HepG2 (cell line): ENCODE data around the gene MTIF3. TPM values are rescaled to one million over a fixed set of nuclear protein-coding genes. Genes with fewer than 3 reads are reported as not detected.
A peak's percentile ranks its signal among the peaks of the same experiment; 100 is the strongest.

ENCODE experiments used
- CREBL2 ChIP-seq: sonication (generic); formaldehyde crosslinking; IDR thresholded peaks from 2 replicates; pipeline ENCODE4 v1.8.1; 2023; ENCODE audit warnings: missing genetic modification reagents, mild to moderate bottlenecking, borderline replicate concordance
- RORA ChIP-seq: sonication (generic); formaldehyde crosslinking; IDR thresholded peaks from 2 replicates; pipeline ENCODE4 v1.5.0; 2020; ENCODE audit warnings: mild to moderate bottlenecking, missing genetic modification reagents, moderate library complexity
- THYN1 ChIP-seq: sonication (generic); formaldehyde crosslinking; IDR thresholded peaks from 2 replicates; pipeline ENCODE4 v1.8.1; 2023; ENCODE audit warnings: low read depth, mild to moderate bottlenecking, moderate library complexity, missing genetic modification reagents, borderline replicate concordance
- polyA plus RNA-seq, 8 experiments: library from polyadenylated mRNA; depleted of rRNA in 3 of 8; stranded (reverse) in 7 of 8; unstranded in 1 of 8; fragments of >200 nt; fragmentation: Illumina TruSeq in 4 of 8; extraction: Trizol in 4 of 8; gene quantifications; 2 replicates each; pipeline versions ENCODE4 v1.2.1 to v1.2.3, GENCODE V29; 2011 to 2016; ENCODE audit warnings: low read depth in 4 of 8, missing spikeins in 1 of 8, mixed read lengths in 1 of 8; ENCODE audit not compliant: insufficient read depth in 1 of 8
- total RNA-seq, 5 experiments: library from RNA; depleted of rRNA; stranded (reverse); fragments of >200 nt; fragmentation: Illumina TruSeq; extraction: Trizol; gene quantifications; 2 replicates each; pipeline ENCODE4 v1.2.3, GENCODE V29; 2016; ENCODE audit warnings: low read depth in 1 of 5
- TF ChIP-seq, protein P1 (sequence below): sonication (generic); formaldehyde crosslinking; IDR thresholded peaks from 2 replicates; pipeline ENCODE4 v1.4.0; 2020; ENCODE audit warnings: mild to moderate bottlenecking, missing genetic modification reagents

Gene MTIF3
- total and polyA plus RNA-seq, 2 of the 13 experiments (the other 11 are each of a cell fraction or from before 2014, with no cell fraction given), result 33.7 to 40.6 TPM

DNA sequence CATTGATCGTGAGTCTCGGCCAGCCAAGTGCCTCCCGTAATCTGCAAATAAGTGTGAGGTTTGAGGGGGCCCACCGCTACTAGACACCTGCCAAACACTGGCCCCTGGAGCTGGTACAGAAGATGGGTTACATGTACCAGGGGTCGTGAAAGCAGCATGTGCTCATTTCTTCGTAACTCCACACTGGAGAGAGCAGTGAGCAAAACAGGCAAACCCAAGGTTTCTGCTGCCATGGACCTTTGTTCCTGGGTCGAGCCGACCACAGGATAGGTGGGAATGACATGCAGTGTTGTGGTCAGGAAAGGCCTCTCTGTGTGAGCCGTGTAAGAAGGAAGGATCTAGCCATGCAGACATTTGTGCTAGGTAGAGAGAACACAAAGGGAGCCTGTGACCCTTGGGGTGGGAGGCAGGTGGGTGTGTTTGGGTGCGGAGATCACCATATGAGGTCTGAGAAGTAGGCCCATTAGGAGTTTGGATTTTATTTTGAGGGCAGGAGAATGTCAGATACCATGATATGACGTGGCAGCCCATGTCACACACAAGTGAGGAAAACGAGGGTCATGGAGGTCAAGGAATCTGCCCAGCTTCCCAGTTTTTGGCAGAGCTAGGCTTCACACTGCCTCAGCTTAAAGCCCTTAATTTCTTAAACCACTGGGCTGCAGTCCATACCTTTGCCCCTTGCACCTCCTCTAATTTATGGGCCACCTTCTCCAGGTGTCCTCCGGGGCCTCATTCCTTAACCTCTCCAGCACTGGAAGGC, 25.0 kb downstream of the MTIF3 start (continued):
- TF ChIP-seq, protein P1, sequence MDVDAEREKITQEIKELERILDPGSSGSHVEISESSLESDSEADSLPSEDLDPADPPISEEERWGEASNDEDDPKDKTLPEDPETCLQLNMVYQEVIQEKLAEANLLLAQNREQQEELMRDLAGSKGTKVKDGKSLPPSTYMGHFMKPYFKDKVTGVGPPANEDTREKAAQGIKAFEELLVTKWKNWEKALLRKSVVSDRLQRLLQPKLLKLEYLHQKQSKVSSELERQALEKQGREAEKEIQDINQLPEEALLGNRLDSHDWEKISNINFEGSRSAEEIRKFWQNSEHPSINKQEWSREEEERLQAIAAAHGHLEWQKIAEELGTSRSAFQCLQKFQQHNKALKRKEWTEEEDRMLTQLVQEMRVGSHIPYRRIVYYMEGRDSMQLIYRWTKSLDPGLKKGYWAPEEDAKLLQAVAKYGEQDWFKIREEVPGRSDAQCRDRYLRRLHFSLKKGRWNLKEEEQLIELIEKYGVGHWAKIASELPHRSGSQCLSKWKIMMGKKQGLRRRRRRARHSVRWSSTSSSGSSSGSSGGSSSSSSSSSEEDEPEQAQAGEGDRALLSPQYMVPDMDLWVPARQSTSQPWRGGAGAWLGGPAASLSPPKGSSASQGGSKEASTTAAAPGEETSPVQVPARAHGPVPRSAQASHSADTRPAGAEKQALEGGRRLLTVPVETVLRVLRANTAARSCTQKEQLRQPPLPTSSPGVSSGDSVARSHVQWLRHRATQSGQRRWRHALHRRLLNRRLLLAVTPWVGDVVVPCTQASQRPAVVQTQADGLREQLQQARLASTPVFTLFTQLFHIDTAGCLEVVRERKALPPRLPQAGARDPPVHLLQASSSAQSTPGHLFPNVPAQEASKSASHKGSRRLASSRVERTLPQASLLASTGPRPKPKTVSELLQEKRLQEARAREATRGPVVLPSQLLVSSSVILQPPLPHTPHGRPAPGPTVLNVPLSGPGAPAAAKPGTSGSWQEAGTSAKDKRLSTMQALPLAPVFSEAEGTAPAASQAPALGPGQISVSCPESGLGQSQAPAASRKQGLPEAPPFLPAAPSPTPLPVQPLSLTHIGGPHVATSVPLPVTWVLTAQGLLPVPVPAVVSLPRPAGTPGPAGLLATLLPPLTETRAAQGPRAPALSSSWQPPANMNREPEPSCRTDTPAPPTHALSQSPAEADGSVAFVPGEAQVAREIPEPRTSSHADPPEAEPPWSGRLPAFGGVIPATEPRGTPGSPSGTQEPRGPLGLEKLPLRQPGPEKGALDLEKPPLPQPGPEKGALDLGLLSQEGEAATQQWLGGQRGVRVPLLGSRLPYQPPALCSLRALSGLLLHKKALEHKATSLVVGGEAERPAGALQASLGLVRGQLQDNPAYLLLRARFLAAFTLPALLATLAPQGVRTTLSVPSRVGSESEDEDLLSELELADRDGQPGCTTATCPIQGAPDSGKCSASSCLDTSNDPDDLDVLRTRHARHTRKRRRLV (CRISPR knock-in tag), result 0 out of 2 replicates have a peak, but pooled peaks have one; percentile 3
- no peak for TF ChIP-seq THYN1 (CRISPR knock-in tag)
- 0 out of 2 replicates have a peak, but pooled peaks have one; percentile 5 for TF ChIP-seq CREBL2
- TF ChIP-seq RORA (CRISPR knock-in tag), result no peak
